Measurements from ENCODE around the gene SUPT20HL2.

DNA sequence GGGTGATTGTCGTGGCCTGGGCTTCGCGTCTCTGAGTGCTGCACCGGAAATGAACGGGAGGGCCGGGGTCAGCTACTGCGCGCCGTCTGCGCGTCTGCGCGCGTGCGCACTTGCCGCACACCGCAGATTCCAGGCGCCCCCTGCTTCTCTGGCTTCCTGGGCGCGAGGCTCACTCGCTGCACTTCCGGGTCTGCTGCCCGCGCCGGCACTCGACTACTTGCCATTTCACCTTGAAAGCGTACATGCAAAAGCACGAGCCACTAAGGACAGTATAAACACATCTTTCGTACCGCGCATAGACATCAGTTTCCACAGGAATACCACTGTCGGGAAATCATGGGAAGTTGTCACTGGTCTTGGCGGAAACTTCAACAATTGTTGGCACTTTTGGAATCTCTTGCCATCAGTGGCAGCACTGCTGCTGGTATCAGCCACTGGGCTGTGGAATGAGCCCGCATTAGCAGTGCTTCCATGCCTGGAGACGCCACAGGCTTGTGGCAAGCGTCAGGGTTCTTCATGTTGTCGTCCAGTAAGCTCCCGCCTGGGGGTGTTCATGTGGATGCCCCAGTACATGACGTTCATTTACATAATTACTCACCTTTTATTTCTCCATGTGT, at the start of gene SUPT20HL2:
- no peak for TF ChIP-seq POLR2A (IDR thresholded peaks at IDR 0.05; ENCODE audit: low read length)
- no peak for TF ChIP-seq GATA1 (IDR thresholded peaks at IDR 0.05; ENCODE audit: low read depth, low read length)
